Calu3 (cell line): ENCODE results near the gene RNASEH1. TPM values are rescaled to one million over a fixed set of nuclear protein-coding genes. Genes with fewer than 3 reads are reported as not detected.

Experiments used
- BruUV-seq: library from RNA; stranded (reverse); fragments of 400-500 nt; replicated peaks from 2 replicates; lab custom pipeline; 2021; lab: Mats Ljungman, UMichigan
- CTCF ChIA-PET: fragments of 300-600 bp; sonication (Branson Sonifier 250); formaldehyde crosslinking; loops from one replicate; lab custom pipeline; 2022; ENCODE audit warnings: antibody characterized with exemption; lab: Charles Lee
- DNase-seq: peaks from one replicate; pipeline ENCODE4 v3.0.0; 2022
- H3K27ac Mint-ChIP-seq: one replicate; pipeline ENCODE4 v1.8.0; 2022; ENCODE audit warnings: mixed read lengths; ENCODE audit not compliant: unreplicated experiment
- H3K27me3 Mint-ChIP-seq: one replicate; pipeline ENCODE4 v1.8.0; 2022; ENCODE audit warnings: mixed read lengths; ENCODE audit not compliant: unreplicated experiment
- H3K36me3 Mint-ChIP-seq: one replicate; pipeline ENCODE4 v1.8.0; 2022; ENCODE audit warnings: mild to moderate bottlenecking, moderate library complexity, mixed read lengths; ENCODE audit not compliant: insufficient read depth, unreplicated experiment
- H3K4me1 Mint-ChIP-seq: one replicate; pipeline ENCODE4 v1.8.0; 2022; ENCODE audit warnings: mild to moderate bottlenecking, low read depth, mixed read lengths; ENCODE audit not compliant: unreplicated experiment
- H3K4me3 Mint-ChIP-seq: one replicate; pipeline ENCODE4 v1.8.0; 2022; ENCODE audit warnings: mild to moderate bottlenecking, low read depth, moderate library complexity, mixed read lengths; ENCODE audit not compliant: unreplicated experiment
- H3K9me3 Mint-ChIP-seq: one replicate; pipeline ENCODE4 v1.8.0; 2022; ENCODE audit warnings: low read depth, mixed read lengths; ENCODE audit not compliant: unreplicated experiment
- intact Hi-C: fragments of 100-400 bp; cut with micrococcal nuclease; formaldehyde crosslinking; loops from one replicate; pipeline ENCODE4 v1.10.0; 2022; ENCODE audit not compliant: unreplicated experiment
- total RNA-seq: library from RNA; stranded (reverse); gene quantifications from 2 replicates; pipeline ENCODE4 v1.2.3, GENCODE V29; 2022
- TF ChIP-seq, protein P1 (sequence below): fragments of 200-600 bp; IDR thresholded peaks from one replicate; pipeline ENCODE4 v1.8.0; 2022; ENCODE audit warnings: antibody characterized with exemption; ENCODE audit not compliant: unreplicated experiment

RNASEH1 gene
- total RNA-seq, 1 experiment from 2014 or later, result 30.2 TPM

DNA sequence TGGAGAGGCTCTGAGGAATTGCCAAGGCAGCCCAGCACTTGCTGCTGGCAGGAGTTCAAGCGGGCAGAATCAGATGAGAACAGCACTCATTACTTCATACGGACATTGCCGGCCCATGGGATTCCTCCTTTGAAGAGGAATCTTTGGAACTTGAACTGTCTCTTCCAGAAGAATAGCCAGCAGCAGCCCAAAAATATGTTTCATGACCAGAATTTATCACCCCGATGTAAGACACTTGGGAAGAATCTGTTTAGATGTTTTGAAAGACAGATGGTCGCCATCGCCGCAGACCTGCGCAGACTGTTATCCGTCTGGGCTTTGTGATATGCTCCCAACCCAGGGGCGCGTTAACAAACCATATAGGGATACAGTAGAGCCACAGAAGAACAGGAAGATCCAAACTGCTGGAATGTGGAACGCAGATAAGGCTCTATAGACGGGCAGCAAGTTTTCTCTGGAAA is 35.1 kb downstream of the RNASEH1 start:
- Mint-ChIP-seq H3K36me3 (peaks cover 23% of the 10 kb centered on the region), H3K27ac (no peak overlapping the region), H3K4me3 (no peak overlapping the region), H3K9me3 (no peaks in the 10 kb centered on the region), H3K27me3 (no peaks in the 10 kb centered on the region), H3K4me1 (peaks cover 33% of the 10 kb centered on the region)
- DNase-seq, result no peak
- CTCF ChIA-PET, result no interaction called here
- TF ChIP-seq, protein P1, sequence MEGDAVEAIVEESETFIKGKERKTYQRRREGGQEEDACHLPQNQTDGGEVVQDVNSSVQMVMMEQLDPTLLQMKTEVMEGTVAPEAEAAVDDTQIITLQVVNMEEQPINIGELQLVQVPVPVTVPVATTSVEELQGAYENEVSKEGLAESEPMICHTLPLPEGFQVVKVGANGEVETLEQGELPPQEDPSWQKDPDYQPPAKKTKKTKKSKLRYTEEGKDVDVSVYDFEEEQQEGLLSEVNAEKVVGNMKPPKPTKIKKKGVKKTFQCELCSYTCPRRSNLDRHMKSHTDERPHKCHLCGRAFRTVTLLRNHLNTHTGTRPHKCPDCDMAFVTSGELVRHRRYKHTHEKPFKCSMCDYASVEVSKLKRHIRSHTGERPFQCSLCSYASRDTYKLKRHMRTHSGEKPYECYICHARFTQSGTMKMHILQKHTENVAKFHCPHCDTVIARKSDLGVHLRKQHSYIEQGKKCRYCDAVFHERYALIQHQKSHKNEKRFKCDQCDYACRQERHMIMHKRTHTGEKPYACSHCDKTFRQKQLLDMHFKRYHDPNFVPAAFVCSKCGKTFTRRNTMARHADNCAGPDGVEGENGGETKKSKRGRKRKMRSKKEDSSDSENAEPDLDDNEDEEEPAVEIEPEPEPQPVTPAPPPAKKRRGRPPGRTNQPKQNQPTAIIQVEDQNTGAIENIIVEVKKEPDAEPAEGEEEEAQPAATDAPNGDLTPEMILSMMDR, result no peak
- BruUV-seq, result no TSS peak
- intact Hi-C loops, result no loop called here

DNA sequence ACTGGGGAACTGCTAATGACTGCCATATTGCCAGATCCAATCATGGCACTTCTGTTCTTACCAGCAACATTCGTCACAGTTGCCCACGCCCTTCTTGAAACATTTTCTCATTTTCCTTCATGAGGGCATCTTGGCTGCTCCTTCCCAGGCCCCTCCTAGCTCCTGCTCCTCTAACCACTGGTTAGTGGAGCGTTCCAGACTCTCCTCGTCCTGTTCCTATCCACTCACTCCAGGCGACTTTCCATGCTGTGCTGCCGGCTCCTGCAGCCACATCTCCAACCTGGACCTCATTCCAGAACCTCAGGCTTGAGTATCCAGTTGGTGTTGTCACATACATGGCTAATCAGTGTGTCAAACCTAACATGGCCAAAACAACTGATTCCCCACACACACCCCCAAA is 37.5 kb downstream of the RNASEH1 start:
- TF ChIP-seq, protein P1, result no peak
- Mint-ChIP-seq H3K27ac (peak overlapping the region; percentile 82), H3K9me3 (no peaks in the 10 kb centered on the region), H3K4me3 (peak overlapping the region; percentile 77), H3K36me3 (peaks cover 23% of the 10 kb centered on the region), H3K27me3 (no peaks in the 10 kb centered on the region), H3K4me1 (peaks cover 46% of the 10 kb centered on the region)
- CTCF ChIA-PET, result no interaction called here
- no peak for DNase-seq
- BruUV-seq, result no TSS peak
- intact Hi-C loops, result no loop called here

DNA sequence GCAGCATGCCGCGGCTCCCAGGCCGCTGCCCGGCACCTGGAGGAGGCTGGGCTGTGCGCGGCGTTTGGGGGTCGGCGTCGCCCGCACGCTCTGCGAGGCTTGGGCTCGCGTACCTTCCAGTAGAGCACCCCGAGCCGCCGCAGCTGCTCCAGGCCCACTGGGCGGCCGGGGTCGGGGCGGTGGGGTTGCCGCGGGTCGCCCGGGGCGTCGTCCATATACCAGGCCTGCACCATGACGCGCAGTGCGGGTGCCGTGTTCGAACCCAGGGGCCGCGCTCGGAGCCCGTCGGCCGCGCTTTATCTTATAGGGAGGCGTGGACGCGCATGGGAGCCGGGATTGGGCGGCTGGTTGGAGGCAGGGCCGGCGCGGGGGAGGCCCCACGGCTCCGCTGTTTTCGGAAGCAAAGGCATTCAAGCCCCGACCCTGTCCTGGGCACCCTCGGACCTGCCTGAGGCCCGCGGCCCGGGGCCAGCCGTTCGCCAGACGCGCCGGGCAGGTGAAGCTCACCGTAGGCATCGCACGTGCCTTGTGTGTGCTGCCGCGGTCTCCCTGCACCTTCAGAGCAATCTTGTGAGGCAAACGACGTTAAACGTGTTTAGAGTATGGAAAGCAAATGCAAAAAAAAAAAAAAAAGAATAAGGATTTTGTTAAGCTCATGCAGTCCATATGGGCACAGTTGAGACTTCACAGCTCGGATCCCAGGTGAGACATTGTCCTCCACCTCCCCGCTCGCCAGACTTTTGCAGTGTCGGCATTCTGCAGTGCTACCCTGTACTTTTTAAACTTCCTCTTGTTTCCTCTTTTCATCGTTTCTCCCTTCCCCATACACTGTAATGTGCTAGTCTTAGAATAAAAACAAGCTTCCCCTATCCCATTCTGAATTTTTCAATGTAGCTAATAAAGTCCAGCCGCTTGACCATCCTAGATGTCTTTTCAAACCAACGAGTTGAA is 38.6 kb downstream of the RNASEH1 start, which contains the start of gene ADI1:
TSS of gene ADI1 (minus strand) at position 277 of the 951 bp plus-strand sequence. CDS start at position 233, 44 bp downstream.
- TF ChIP-seq, protein P1, result no peak
- peak within 1 kb of the TSS; percentile 77 for H3K4me3 Mint-ChIP-seq
- peak within 1 kb of the TSS; percentile 82 for H3K27ac Mint-ChIP-seq
- H3K27me3 Mint-ChIP-seq, result no peaks in the 10 kb centered on the region
- BruUV-seq, result TSS peak; percentile 57
- CTCF ChIA-PET, result interaction anchor here (0.6 to 0.7 kb wide), 2 partner anchors 14 to 131 kb away, joined by 3 to 4 read pairs; no protein-coding TSS in a partner anchor
- peaks cover 23% of the 10 kb centered on the region for H3K36me3 Mint-ChIP-seq
- DNase-seq, result peak; percentile 82
- intact Hi-C loops, result no loop called here
- peaks cover 50% of the 10 kb centered on the region for H3K4me1 Mint-ChIP-seq
- no peaks in the 10 kb centered on the region for H3K9me3 Mint-ChIP-seq

DNA sequence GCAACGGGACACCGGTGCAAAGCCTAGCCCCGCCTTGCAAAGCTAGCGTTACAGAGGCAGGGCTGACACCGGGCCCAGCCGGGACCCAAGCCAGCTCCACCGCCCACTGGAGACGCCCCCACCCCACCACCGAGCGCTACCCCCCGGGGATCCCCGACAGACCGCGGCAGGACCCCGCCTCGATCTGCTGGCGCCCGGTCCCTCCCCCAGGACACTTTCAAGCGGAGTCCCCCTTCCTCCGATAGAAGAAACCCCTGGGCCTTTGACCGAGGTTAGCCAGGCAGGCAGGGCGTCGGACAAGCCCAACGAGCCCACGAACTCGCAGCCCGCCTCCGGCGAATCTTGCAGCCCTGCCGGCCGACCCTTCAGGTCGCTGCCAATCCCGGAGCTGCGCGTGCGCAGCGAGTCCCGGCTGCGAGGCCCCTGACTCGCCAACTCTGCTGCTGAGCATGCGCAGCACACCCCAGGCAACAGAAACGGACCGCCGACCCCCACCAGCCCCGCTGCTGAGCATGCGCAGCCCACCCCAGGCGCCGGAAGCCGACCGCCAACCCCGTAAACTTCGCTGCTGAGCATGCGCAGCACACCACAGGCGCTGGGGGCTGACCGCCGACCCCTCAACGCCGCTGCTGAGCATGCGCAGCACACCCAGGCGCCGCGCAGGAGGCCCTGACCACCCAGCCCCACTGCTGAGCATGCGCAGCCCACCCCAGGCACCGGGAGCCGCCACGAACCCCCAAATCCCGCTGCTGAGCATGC is 39.5 kb downstream of the RNASEH1 start:
- Mint-ChIP-seq H3K4me1 (peaks cover 47% of the 10 kb centered on the region), H3K36me3 (peaks cover 23% of the 10 kb centered on the region), H3K4me3 (peak overlapping the region; percentile 77), H3K27ac (peak overlapping the region; percentile 63), H3K9me3 (no peaks in the 10 kb centered on the region), H3K27me3 (no peaks in the 10 kb centered on the region)
- DNase-seq, result peak; percentile 99
- no TSS peak for BruUV-seq
- TF ChIP-seq, protein P1, result no peak
- CTCF ChIA-PET, result interaction anchor here (0.7 kb wide), 2 partner anchors 17 to 50 kb away, joined by 3 to 4 read pairs; no protein-coding TSS in a partner anchor
- intact Hi-C loops, result no loop called here
